CD1c-positive myeloid dendritic cell (primary cell): ENCODE data around the gene CRADD.
"Not testable (repeated sequence)": the region's sequence is repeated elsewhere in the genome, so short reads cannot be mapped to it uniquely, and the experiment has no call there.

ENCODE experiments used
- DNase-seq: peaks from one replicate; pipeline ENCODE4 v3.0.0-alpha.2; 2016; ENCODE audit errors: extremely low spot score

The CRADD gene

GRCh38 chr12:93737457-93738198 lies 60.5 kb downstream of the CRADD start:
- DNase-seq, result no peak

DNA sequence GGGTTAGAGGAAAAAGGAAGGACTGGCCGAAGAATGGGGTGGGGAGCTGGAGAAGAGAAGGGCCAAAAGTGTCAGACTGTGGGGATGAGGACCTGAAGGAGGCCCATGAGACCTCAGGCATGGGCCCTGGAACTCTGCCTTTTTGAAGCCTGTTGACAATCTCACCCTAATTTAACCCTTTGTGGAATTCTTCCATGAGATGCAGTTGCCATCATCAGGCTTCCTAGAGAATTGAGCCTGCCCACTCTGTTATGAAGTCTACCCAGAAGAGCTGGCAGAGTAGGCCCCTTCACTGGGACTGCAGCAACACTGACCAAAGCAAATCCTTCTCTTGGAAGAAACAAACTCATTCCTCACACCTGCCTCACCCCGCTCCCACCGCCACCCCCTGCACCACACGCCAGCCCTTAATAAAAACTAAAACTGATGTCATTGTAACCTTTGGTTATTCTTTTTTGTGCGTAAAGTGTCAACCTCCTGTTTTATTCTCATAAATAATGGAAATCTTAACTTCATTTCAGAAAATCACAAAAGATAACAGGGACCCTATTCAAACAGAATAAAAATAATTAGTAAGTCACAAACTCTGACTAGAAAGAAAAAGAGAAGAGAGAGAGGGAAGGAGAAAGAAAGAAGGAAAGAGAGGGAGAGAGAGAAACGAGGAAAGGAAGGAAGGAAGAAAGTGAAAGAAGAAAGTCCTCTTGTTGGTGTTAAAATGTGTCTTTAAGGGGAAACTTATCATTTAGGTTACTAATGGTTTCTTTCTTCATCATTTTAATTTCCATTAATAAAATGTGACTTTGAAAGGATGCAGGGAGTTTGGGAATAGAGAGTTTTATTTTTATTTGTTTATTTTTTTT lies 61.3 kb downstream of the CRADD start:
- no peak for DNase-seq

DNA sequence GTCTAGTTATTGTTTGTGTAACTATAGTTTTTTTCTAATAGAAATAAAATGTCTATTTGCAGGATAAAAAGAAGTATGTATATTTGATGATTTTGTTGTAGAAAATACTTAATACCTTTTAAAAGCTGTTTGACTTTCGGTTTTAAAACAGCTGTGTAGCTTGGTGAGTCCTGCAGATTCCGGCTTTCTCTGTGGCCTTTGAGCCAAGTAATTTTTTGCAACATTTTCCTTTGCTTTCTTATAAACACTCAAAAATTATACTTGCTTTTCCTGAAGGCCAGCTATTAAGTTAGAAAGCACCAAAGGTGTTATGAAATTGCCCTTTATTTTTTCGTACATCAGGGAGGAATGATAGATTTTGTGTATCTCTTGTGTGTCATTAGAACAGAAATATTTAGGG lies 63.6 kb downstream of the CRADD start:
- DNase-seq, result no peak

DNA sequence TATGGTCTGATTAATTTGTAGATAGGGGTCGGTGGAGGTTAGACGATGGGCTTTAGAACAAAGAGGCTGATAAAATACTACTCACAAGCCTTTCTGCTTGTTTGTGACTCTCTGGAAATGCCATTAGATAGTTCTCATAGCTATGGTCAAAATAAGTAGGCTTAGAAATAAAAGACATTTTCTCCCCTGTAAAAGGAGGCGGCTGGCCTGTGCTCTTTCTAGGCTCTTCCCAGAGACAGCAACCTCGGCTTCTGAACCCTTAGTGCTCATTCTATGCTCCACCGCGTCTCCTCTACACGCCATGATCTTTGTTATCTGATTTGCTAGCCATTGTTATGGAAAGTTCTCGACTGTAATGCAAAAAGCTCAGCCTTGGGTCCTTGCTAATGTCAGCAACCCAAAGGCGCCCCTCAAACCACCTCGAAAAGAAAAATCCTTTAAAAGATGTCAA lies 64.5 kb downstream of the CRADD start:
- peak; percentile 12 for DNase-seq

DNA sequence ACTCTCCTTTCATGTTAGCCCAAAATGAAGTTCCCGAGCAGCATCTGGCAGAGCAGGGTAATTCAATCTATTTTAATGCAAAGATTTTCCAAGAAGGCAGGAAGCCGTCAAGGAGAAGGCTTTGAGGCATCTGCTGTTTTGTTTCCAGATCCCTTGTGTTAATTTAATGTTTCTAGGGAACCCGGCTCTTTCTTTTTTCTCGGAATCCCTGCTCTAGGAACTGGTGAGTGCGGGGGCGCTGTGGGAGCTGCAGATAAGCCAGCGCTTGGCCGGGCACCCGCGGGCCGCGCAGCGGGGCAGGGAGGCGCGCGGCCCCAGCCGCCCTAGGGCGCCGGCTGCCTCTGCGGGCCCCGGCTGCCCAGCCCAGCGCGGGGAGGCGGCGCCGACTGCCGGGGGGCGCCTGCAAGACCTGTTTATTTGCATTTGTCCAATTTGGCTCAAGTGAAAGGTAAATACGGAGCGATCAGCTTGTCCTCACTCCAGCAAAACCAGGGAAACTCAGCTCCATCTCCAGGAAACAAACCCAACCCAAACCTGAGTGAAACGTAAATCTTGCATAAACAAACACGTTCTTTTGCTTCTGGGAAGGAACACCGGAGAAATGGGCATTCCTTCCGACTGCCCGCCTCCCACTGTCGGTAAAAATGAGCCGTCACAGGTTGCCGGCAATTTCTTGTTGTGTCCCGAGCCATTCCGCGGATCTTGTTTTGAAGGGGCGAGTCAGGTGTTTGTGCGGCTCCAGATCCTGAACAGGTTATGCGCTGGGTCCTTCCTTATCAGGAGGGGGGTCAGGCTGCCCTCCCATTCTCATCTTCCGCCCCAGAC lies 65.1 kb downstream of the CRADD start:
- peak; percentile 74 for DNase-seq

GRCh38 chr12:93743229-93743998 lies 66.2 kb downstream of the CRADD start:
- no peak for DNase-seq

DNA sequence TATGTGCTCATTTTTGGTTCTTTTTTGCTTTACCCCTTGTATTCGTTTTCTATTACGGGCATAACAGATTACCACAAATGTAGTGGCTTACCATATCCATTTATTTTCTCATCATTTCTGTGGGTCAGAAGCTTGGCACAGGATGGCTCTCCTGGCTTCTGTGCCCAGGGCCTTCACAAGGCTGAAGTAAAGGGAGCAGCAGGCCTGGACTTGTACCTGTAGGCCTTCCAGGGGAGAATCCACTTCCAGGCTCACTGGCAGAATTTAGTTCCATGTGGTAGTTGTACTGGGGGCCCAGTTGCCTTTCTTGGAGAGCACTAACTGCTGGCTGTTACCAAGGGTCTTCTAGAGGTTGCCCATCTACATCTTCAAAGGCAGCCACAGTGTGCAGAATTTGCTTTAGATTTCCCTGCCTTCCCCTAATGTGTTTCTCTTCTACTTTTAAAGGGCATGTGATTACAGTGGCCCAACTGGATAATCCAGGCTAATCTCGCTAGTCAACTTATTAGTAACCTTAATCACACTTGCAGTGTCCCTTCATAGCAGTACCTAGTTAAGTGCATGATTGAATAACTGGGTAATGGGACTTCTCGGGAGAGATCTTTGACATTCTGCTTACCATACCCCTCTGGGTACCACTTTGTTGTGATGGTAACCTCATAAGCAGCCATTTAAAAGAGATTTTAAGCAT lies 67.0 kb downstream of the CRADD start:
- no peak for DNase-seq

DNA sequence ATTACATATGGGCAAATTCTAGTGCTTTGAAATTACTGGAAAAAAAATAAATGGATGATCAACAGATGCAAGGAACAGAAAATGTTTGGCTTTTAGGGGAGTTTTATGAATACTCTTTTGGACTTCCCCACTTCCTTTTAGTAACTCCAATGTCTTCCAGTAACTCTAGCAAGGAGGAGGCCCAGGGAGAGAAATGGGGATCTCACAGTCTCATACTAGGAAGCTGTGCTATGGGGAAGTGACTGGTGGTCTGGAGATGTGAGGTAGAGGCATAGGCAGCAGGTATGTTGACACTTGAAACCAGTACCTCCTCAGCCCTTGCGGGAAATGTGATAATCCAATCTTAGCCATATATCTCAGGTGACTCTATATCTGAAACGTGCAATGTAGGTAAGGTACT lies 68.1 kb downstream of the CRADD start:
- peak; percentile 20 for DNase-seq

GRCh38 chr12:93746572-93747168 lies 69.5 kb downstream of the CRADD start:
- DNase-seq, result no peak

DNA sequence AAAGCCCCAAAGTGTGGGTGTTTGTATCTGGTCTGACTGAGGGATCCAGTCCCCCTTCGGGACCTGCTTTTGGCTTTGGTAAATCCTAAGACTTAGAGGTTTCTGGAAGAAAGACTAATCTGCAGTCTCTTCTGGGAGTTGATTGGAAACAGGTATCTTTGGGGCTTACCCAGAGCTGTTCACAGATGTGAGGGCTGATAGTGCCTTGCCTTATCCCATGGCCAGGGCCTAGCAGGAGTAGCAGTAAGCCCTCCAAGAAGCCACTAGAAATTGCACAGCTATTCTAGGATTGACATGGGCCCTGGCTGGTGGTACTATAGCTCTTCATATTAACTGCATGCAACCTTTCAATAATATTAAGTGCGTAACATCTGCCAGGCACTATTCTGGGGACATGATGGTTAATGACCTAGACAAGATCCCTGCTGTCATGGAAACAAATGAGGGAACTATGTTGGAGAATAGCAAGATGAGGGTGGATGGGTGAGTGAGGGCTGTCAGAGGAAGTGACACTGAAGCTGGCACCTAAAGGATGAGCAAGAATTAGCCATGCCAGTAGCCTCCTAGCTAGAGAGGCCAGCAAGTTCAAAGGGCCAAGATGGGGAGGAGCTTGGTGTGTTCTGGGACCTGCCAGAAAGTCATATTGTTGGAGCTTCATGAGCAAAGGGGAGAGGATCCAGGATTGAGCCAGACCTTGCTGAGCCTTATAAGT lies 71.7 kb downstream of the CRADD start:
- no peak for DNase-seq

DNA sequence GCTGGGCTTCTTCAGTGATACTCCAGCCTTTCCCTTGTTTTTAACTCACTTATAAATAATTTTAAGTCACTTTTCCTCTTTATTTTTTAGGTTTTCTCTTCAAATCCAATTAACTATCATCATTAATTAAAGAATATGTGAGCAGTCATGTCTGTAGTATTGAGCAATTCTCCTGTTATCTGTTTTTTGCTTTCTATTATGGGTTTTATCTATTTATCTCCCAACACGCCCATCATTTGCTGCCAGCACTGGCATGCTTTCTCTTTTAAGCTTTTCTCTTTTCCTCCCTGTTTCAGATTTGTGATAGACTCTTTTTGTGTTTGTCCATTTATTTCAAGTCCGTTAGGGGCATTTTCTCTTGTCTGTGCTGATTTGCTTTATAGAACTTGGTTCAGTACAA lies 72.3 kb downstream of the CRADD start:
- no peak for DNase-seq

GRCh38 chr12:93750056-93750455 lies 72.9 kb downstream of the CRADD start:
- no peak for DNase-seq

- no peak for DNase-seq
Observed at GRCh38 chr12:93751864-93752610, 74.9 kb downstream of the CRADD start.

GRCh38 chr12:93753285-93753684 lies 76.1 kb downstream of the CRADD start:
- no peak for DNase-seq

- DNase-seq, result no peak
Observed at GRCh38 chr12:93753838-93754429, 76.8 kb downstream of the CRADD start.

- DNase-seq, result not testable (repeated sequence)
Observed at GRCh38 chr12:93754859-93755258, 77.7 kb downstream of the CRADD start.

DNA sequence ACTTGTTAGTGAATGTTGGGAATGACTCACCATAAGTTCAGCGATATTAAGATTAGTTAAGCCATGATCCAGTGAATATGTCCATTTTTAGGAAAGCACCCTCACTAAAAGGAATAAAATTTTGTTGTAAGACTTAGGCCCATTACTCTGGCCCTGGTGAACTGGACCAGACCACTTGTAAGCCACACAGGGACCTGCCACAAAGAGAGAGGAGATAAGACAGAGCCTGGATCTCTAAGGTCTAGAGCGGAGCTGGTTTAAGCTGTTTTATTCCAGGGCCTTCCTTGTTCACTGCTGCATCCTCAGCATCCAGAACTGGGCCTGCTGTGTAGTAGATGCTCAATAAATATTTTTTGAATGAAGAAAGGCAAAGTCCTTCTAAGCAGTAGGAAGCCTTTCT lies 79.1 kb downstream of the CRADD start:
- DNase-seq, result no peak
